Measurements from ENCODE around the gene WNT7B. TPM values are rescaled to one million over a fixed set of nuclear protein-coding genes. Genes with fewer than 3 reads are reported as not detected.

Gene WNT7B
- total RNA-seq, 1 experiment from 2014 or later, result 0.57 TPM

DNA sequence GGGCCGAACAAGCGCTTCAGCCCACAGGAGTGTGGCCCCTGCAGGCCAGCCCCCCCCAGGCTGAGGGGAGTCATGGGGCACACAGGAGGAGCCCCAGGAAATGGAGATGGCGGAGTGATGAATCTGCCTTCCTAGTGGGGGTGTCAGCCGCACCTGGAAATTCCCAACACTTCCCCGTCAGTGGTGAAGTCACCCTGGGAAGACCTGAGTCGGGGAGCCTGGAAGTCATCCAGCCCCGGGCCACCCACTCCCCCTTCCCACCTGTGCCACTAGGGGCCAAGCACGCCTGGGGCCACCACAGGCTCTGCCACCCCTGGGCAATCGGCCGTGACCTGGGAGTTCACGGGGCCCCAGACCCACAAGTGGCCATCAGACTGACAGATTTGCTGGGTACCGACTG lies 12.6 kb downstream of the WNT7B start:
- Mint-ChIP-seq H3K9me3 (ENCODE audit: unreplicated experiment) (no peaks in the 10 kb centered on the region), H3K4me3 (ENCODE audit: unreplicated experiment) (no peak overlapping the region), H3K27me3 (ENCODE audit: insufficient read depth, unreplicated experiment) (no peaks in the 10 kb centered on the region), H3K36me3 (ENCODE audit: insufficient read depth, unreplicated experiment) (no peaks in the 10 kb centered on the region), H3K27ac (ENCODE audit: unreplicated experiment) (no peak overlapping the region), H3K4me1 (ENCODE audit: low read depth, unreplicated experiment) (no peaks in the 10 kb centered on the region)
- TF ChIP-seq, protein P1, sequence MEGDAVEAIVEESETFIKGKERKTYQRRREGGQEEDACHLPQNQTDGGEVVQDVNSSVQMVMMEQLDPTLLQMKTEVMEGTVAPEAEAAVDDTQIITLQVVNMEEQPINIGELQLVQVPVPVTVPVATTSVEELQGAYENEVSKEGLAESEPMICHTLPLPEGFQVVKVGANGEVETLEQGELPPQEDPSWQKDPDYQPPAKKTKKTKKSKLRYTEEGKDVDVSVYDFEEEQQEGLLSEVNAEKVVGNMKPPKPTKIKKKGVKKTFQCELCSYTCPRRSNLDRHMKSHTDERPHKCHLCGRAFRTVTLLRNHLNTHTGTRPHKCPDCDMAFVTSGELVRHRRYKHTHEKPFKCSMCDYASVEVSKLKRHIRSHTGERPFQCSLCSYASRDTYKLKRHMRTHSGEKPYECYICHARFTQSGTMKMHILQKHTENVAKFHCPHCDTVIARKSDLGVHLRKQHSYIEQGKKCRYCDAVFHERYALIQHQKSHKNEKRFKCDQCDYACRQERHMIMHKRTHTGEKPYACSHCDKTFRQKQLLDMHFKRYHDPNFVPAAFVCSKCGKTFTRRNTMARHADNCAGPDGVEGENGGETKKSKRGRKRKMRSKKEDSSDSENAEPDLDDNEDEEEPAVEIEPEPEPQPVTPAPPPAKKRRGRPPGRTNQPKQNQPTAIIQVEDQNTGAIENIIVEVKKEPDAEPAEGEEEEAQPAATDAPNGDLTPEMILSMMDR (IDR thresholded peaks at IDR 0.05; ENCODE audit: insufficient read depth in 1 of 2, low read depth in 1 of 2, low read length in 1 of 2, severe bottlenecking in 1 of 2, unreplicated experiment in 1 of 2), result no peak
- Histone ChIP-seq H3K4me1 (peaks cover 13% of the 10 kb centered on the region), H3K36me3 (ENCODE audit: control insufficient read depth, insufficient read depth, low read length) (no peaks in the 10 kb centered on the region), H3K4me3 (ENCODE audit: low read depth, low read length) (no peak overlapping the region), H3K9me3 (no peaks in the 10 kb centered on the region), H3K27me3 (replicated peaks; ENCODE audit: control insufficient read depth, insufficient read depth, low read length) (no peaks in the 10 kb centered on the region)
- no peak for DNase-seq
- intact Hi-C loops (cut with micrococcal nuclease; ENCODE audit: unreplicated experiment), result no loop called here
- no TSS peak for BruUV-seq (replicated peaks)
- CTCF ChIA-PET, result no interaction called here
- POLR2A ChIA-PET, result no interaction called here

DNA sequence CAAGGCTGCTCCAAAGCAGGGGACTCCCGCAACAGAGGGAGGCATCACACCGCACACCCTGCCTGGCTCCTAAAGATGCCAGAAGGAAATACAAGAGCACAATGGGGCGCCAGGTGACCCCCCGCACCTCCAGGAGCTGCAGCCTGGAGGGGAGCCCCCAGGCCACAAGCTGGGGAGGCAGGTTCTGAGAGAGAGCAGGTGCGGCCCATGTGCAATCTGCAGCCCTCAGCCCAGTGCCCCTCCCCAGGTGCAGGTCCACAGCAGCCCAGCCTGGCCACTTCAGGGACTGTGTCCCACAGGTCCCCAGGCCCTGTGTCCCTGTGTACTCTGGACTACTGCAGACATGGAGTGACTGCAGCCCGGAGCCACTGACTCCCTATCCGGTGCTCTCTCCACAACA lies 13.1 kb downstream of the WNT7B start:
- no peak overlapping the region for H3K4me3 Mint-ChIP-seq (ENCODE audit: unreplicated experiment)
- H3K4me1 Mint-ChIP-seq (ENCODE audit: low read depth, unreplicated experiment), result no peaks in the 10 kb centered on the region
- intact Hi-C loops (cut with micrococcal nuclease; ENCODE audit: unreplicated experiment), result no loop called here
- Histone ChIP-seq H3K4me1 (peaks cover 13% of the 10 kb centered on the region), H3K4me3 (ENCODE audit: low read depth, low read length) (no peak overlapping the region), H3K9me3 (no peaks in the 10 kb centered on the region), H3K36me3 (ENCODE audit: control insufficient read depth, insufficient read depth, low read length) (no peaks in the 10 kb centered on the region), H3K27me3 (replicated peaks; ENCODE audit: control insufficient read depth, insufficient read depth, low read length) (no peaks in the 10 kb centered on the region)
- CTCF ChIA-PET, result no interaction called here
- no TSS peak for BruUV-seq (replicated peaks)
- H3K9me3 Mint-ChIP-seq (ENCODE audit: unreplicated experiment), result no peaks in the 10 kb centered on the region
- TF ChIP-seq, protein P1 (IDR thresholded peaks at IDR 0.05; ENCODE audit: insufficient read depth in 1 of 2, low read depth in 1 of 2, low read length in 1 of 2, severe bottlenecking in 1 of 2, unreplicated experiment in 1 of 2), result no peak
- POLR2A ChIA-PET, result no interaction called here
- no peaks in the 10 kb centered on the region for H3K27me3 Mint-ChIP-seq (ENCODE audit: insufficient read depth, unreplicated experiment)
- no peak overlapping the region for H3K27ac Mint-ChIP-seq (ENCODE audit: unreplicated experiment)
- no peak for DNase-seq
- H3K36me3 Mint-ChIP-seq (ENCODE audit: insufficient read depth, unreplicated experiment), result no peaks in the 10 kb centered on the region

DNA sequence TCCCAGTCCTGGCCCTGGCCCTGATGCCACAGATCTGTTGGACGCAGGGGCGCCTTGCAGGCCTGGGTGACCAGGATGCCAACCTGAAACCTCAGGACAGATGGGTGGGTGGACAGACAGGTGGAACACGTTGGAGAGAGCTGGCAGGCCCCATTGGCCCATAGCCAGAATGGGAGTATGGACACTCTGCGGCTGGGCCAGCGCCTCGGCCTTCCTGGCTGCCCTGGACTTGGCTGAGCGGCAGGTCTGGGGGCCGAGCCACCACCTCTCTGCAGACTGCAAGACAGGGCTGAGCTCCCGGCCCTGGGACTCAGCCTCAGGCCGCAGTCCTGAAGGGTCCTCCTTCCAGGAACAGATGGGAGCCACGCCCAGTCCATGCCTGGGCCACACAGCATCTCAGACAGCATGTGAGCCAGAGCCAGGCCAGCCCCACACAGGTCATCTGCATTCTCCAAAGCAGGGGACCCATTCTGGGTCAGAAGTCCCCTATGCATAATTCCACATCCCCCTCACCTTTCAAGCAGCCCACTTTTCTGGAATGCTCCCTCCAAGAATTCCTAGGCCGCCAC lies 14.1 kb downstream of the WNT7B start:
- no TSS peak for BruUV-seq (replicated peaks)
- no peaks in the 10 kb centered on the region for H3K36me3 Mint-ChIP-seq (ENCODE audit: insufficient read depth, unreplicated experiment)
- no peaks in the 10 kb centered on the region for H3K36me3 ChIP-seq (ENCODE audit: control insufficient read depth, insufficient read depth, low read length)
- H3K4me3 ChIP-seq (ENCODE audit: low read depth, low read length), result no peak overlapping the region
- no peaks in the 10 kb centered on the region for H3K9me3 ChIP-seq
- DNase-seq, result no peak
- peaks cover 13% of the 10 kb centered on the region for H3K4me1 ChIP-seq
- ChIA-PET CTCF (no interaction called here), POLR2A (no interaction called here)
- no peaks in the 10 kb centered on the region for H3K4me1 Mint-ChIP-seq (ENCODE audit: low read depth, unreplicated experiment)
- H3K9me3 Mint-ChIP-seq (ENCODE audit: unreplicated experiment), result no peaks in the 10 kb centered on the region
- TF ChIP-seq, protein P1 (IDR thresholded peaks at IDR 0.05; ENCODE audit: insufficient read depth in 1 of 2, low read depth in 1 of 2, low read length in 1 of 2, severe bottlenecking in 1 of 2, unreplicated experiment in 1 of 2), result no peak
- no peaks in the 10 kb centered on the region for H3K27me3 ChIP-seq (replicated peaks; ENCODE audit: control insufficient read depth, insufficient read depth, low read length)
- intact Hi-C loops (cut with micrococcal nuclease; ENCODE audit: unreplicated experiment), result no loop called here
- H3K27ac Mint-ChIP-seq (ENCODE audit: unreplicated experiment), result no peak overlapping the region
- H3K4me3 Mint-ChIP-seq (ENCODE audit: unreplicated experiment), result no peak overlapping the region
- no peaks in the 10 kb centered on the region for H3K27me3 Mint-ChIP-seq (ENCODE audit: insufficient read depth, unreplicated experiment)

All from Caco-2 (cell line).